Myocyte (in vitro differentiated cells): Measurements from ENCODE around the gene UNC13D. TPM values are rescaled to one million over a fixed set of nuclear protein-coding genes. Genes with fewer than 3 reads are reported as not detected.
"Not testable (repeated sequence)": the region's sequence is repeated elsewhere in the genome, so short reads cannot be mapped to it uniquely, and the experiment has no call there.

ENCODE experiments used
- DNase-seq: peaks from one replicate; pipeline ENCODE4 v3.0.0-alpha.2; 2012; ENCODE audit warnings: low read depth
- total RNA-seq: library from RNA; depleted of rRNA; stranded (reverse); fragments of >200 nt; gene quantifications from 2 replicates; pipeline ENCODE4 v1.2.3, GENCODE V29; 2014

The UNC13D gene
- total RNA-seq, 1 donor from 2014 or later = 1.9 TPM

DNA sequence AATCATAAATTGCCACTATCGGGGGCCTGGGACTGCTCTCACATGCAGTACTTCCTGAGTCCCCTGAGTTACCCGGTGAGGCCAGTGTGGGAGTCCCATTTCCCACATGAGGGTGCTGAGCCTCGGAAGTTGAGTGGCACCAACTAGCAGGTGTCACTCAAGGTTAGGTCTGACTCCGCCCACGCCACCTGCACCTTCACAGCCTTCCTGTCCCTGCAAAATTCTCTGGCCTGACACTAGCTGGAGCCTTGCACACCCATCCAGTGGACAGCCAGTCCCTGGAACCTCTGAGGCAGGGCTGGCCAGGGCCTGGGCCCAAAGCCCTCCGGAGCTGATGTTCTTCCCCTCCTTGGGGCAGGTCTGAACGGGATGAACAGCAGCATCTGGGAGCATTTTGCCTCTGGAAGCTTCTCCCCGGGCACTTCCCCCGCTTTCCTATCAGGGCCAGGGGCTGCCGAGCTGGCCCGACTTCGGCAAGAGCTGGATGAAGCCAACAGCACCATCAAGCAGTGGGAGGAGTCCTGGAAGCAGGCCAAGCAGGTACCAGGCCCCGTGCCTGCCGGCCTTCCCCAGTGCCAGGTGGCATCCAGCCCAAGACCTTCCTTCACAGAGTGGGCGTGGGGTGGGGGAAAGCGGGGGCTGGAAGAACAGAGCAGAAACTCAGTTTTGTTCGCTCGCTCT lies 21.9 kb downstream of the UNC13D start:
- DNase-seq = no peak

DNA sequence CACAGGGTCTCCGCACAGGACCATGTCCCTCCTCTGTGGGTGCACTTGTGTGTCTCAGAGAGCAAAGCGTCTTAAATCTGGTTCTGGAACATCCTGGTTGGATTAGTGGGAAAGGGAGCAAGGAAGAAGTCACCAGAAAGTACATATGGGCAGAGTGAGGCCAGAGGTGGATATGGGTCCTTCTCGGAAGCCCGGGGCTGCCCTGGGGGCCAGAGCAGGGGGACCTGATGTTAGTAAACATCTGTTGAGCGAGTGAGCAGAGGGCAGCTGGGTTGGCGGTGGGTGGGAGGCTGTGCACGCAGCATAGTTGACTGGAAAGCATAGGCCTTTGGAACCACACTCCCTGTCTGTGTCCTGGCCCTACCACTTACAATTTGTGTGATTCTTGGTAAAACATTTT lies 22.7 kb downstream of the UNC13D start:
- DNase-seq = no peak

- no peak for DNase-seq
Measured at GRCh38 chr17:75820094-75821080, 23.8 kb downstream of the UNC13D start.

DNA sequence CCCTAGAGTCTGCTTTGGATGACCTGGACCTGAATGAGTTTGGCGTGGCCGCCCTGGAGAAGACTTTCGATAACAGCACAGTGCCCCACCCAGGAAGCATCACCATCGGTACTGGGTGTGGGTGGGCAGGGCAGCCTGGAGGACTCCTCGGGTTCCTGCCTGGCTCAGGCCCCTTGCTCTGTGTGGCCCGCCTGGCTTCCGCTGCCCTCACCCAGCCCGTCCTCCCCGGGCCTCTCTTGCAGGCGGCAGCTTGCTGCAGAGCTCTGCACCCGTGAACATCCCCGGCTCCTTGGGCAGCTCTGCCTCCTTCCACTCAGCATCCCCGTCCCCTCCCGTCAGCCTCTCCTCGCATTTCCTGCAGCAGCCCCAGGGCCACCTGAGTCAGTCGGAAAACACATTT lies 24.5 kb downstream of the UNC13D start:
- no peak for DNase-seq

DNA sequence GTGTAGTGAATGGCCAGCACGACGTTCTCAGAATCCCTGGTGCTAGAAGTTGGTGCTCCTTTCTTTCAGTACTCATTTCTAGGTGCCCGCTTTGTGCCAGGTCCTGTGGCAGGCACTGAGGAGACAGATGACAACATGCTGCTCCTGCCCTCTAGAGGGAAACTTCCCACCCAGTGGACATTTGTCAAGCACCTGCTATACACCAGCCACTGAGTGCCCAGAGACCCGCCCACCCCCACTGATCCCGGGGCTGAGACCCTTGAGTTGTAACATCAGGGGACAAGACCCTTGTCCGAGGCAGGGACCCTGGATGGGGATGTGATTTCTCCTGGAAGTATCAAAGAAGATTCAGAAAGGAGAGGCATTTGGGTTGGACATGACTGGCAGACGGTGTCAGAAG lies 25.1 kb downstream of the UNC13D start:
- DNase-seq = peak; percentile 33

DNA sequence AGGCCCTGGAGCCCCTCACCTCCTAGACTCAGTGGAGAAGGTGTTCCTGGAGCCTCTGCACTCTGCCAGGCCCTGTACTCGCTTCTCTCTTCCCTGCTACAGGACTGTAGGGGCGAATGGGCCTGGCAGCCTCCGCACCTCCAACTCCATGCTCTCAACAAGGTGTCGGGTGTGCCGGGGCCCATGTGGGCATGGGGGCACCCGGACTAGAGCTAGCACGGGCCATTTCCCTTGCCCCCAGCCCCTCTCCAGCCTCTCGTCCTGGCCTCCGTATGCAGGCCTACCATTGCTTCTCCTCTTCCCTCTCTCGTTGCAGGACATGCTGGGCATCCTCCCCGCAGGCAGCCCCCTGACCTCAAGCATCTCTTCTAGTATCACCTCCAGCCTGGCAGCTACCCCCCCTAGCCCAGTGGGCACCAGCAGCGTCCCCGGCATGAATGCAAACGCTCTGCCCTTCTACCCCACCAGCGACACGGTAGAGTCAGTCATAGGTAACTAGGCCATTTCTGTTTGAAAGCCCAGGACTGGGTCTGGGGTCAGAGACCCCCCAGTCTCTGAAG lies 25.8 kb downstream of the UNC13D start:
- no peak for DNase-seq

DNA sequence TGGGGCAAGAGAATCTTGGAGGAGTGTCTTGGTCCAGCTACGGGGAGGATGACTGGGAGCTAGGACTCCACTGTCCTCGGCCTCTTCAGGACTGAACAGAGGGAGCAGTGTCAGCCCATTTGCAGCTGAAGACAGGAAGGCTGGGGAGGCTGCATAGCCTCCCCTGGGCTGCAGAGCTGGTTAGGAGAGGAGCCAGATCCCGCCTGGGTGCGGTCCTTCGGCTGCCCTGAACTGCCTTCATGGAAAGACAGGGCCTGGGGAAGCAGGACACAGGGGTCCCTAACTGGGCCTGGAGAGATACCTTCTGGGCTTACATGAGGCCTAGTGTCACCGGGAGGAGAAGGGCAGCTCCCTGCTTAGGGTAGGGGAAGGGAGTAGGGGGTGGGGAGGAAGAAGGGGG lies 26.6 kb downstream of the UNC13D start:
- no peak for DNase-seq

- no peak for DNase-seq
Measured at GRCh38 chr17:75816693-75817092, 27.5 kb downstream of the UNC13D start.

GRCh38 chr17:75815399-75815798 lies 28.8 kb downstream of the UNC13D start:
- no peak for DNase-seq

DNA sequence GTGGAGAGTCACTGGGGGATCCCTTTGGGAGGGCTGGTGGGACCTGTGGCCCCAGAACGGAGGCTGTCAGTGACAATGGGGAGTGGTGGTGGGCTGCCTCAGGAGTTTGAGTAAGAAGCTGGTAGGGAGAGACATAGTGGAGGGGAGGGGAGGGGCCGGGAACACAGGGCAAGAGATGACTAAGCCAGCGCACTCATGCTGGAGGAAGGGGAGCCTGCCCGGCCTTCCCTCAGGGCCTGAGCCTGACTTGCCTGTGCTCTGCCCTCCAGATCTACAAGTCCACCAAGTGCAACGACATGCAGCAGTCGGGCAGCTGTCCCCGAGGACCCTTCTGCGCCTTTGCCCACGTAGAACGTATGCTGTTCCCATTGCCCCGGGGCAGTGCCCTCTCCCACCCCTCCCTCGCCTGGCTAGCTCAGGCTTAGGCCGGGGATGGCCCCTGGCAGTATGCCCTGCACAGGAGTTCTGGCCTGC lies 29.3 kb downstream of the UNC13D start:
- no peak for DNase-seq

GRCh38 chr17:75814021-75814395 lies 30.2 kb downstream of the UNC13D start:
- DNase-seq = no peak

DNA sequence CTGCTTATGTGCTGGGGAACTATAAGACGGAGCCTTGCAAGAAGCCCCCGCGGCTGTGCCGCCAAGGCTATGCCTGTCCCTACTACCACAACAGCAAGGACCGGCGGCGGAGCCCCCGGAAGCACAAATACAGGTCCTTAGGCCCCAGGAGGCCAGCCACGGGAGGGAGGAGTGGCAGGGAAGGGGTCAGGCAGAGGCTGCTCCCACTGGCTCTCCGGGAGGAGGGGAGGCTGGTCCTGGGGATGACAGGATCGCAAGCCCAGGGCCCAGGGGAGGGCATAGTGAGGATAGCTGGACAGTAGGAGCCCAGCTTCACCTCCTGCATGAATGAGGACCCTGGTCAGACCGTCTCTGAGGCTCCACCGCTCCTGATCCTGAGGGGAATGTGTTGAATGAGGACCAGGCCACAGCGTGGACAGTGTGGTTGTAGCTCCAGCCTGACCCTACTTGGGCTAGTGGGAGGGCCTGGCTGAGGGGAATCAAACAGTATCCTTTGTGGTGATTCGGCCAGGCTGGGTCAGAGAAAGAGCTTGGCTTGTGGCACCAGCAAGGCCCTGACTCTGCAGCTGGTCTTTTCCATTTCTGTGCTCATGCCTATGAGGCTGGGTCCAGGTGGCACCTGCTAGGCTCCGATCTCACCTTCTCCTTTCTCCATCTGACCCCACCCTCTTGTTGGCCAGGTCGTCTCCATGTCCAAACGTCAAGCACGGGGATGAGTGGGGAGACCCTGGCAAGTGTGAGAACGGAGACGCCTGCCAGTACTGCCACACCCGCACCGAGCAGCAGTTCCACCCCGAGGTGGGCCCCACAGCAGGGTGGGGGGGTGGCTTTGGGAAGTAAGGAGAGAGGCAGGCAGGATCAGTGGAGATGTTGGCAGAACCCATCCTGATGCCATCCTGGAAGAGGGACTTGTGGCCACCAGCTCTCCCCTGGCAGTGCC lies 30.9 kb downstream of the UNC13D start:
- DNase-seq = peak; percentile 58

- DNase-seq = no peak
Measured at GRCh38 chr17:75812096-75813013, 31.8 kb downstream of the UNC13D start.

DNA sequence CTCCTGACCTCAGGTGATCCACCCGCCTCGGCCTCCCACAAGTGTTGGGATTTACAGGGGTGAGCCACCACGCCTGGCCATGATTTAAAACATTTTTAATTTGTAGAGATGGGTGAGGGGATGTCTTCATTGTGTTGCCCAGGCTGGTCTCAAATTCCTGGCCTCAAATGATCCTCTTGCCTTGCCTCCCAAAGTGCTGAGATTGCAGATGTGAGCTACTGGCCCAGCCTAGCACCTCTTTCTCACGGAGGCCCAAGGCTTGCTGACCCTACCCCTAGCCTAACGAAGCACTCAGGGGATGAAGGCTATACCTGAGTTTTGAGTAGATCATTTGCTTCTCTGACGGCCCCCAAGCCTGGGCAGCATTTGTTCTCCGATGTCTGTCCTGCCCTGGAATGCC lies 33.0 kb downstream of the UNC13D start:
- no peak for DNase-seq

DNA sequence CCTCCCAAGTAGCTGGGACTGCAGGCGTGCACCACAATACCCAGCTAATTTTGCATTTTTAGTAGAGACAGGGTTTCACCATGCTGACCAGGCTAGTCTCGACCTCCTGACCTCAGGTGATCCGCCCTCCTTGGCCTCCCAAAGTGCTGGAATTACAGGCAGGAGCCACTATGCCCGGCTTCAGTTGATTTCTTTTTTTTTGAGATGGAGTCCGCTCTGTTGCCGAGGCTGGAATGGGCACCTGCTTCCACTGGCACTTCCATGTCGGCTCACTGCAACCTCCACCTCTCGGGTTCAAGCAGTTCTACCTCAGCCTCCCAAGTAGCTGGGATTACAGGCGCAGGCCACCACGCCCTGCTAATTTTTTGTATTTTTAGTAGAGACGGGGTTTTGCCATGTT lies 33.4 kb downstream of the UNC13D start:
- not testable (repeated sequence) for DNase-seq

GRCh38 chr17:75810216-75810615 lies 34.0 kb downstream of the UNC13D start:
- no peak for DNase-seq

DNA sequence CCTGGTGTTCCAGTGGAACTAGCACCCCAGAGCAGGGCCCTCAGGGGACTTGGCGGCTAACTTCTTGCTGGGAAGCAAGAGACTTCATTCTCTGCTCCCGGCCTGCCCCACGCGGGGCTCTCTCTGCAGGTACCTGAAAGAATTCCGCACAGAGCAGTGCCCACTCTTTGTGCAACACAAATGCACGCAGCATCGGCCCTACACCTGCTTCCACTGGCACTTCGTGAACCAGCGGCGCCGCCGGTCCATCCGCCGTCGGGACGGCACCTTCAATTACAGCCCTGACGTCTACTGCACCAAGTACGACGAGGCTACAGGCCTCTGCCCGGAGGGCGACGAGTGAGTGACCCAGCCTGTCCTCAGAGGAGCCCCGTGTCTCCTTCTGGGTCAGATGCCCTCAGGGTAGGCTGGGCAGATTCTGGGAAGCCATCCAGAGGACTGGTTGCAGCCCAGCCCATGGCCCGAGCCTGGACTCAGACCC lies 34.5 kb downstream of the UNC13D start:
- no peak for DNase-seq

DNA sequence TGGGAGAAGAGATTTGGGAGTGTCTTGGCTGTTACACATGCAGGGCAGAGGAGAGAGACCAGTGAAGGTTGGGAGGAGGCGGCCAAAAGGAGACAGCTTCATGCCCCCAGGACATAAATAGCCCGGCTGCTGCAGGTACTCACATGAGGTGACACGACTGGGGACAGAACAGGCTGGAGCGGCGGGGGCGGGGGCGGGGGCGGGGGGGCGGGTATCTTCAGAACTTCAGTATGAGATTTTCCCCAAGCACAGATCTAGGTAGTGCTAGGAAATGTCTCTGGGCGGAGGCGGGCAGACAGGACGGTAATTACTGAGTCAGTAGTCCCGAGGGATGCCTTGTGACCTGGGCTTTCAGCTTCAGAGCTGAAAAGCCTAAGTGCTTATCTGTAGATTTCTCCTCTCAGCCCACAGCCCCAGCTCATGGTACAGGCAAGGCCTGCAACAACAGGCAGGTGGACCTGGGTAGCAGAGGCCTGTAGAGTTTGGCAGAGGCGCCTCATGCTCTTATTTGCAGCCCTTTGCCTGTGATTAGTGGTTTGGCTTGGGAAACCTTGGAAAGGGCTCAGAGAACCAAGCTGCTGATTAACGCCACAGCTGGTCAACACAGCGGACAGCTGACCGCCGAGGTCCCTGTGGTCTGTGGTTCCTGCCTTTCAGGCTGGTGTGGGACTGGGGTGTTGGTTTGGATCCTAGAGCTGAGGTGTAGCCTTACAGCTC lies 35.1 kb downstream of the UNC13D start:
- DNase-seq = peak; percentile 98

GRCh38 chr17:75808549-75808904 lies 35.7 kb downstream of the UNC13D start:
- no peak for DNase-seq
